Activated CD8-positive, alpha-beta T cell treated with anti-CD3 and anti-CD28 coated beads for 36 hours (primary cell): Measurements from ENCODE around the gene TSPAN5. TPM values are rescaled to one million over a fixed set of nuclear protein-coding genes. Genes with fewer than 3 reads are reported as not detected.
"Not testable (repeated sequence)": the region's sequence is repeated elsewhere in the genome, so short reads cannot be mapped to it uniquely, and the experiment has no call there.

ENCODE experiments used
- ATAC-seq: fragments of 200-7000 bp; cut with Tn5 transposase; one replicate; pipeline ENCODE4 v1.10.0; 2021; ENCODE audit warnings: mild to moderate bottlenecking, moderate library complexity
- CTCF ChIA-PET: fragments of 350-600 bp; sonication (Branson Sonifier 250); formaldehyde crosslinking; loops from one replicate; lab custom pipeline; 2021; ENCODE audit warnings: antibody characterized with exemption; lab: Charles Lee
- POLR2A ChIA-PET: fragments of 350-600 bp; sonication (Branson Sonifier 250); formaldehyde crosslinking; loops from one replicate; lab custom pipeline; 2021; ENCODE audit warnings: antibody characterized with exemption; lab: Charles Lee
- DNase-seq: peaks from one replicate; pipeline ENCODE4 v3.0.0-alpha.2; 2020
- H3K27ac Mint-ChIP-seq: one replicate; pipeline ENCODE4 v1.8.0; 2021; ENCODE audit warnings: mild to moderate bottlenecking, mixed read lengths
- H3K27me3 Mint-ChIP-seq: one replicate; pipeline ENCODE4 v1.8.0; 2021; ENCODE audit warnings: mixed read lengths
- H3K36me3 Mint-ChIP-seq: one replicate; pipeline ENCODE4 v1.8.0; 2021; ENCODE audit warnings: low read depth, mixed read lengths
- H3K4me1 Mint-ChIP-seq: one replicate; pipeline ENCODE4 v1.8.0; 2021; ENCODE audit warnings: low read depth, mixed read lengths
- H3K4me3 Mint-ChIP-seq: one replicate; pipeline ENCODE4 v1.8.0; 2021; ENCODE audit warnings: mild to moderate bottlenecking, moderate library complexity, mixed read lengths
- H3K9me3 Mint-ChIP-seq: one replicate; pipeline ENCODE4 v1.8.0; 2021; ENCODE audit warnings: mixed read lengths
- CTCF ChIP-seq: fragments of 200-600 bp; IDR thresholded peaks from one replicate; pipeline ENCODE4 v1.8.0; 2022; ENCODE audit warnings: antibody characterized with exemption, mild to moderate bottlenecking
- intact Hi-C: fragments of 100-400 bp; cut with micrococcal nuclease; formaldehyde crosslinking; loops from one replicate; pipeline ENCODE4 v1.10.0; 2022
- total RNA-seq, 2 experiments: library from RNA; stranded (reverse); gene quantifications; one replicate each; pipeline ENCODE4 v1.2.3, GENCODE V29; 2021

Gene TSPAN5
- total RNA-seq, 2 experiments from 2014 or later, result 18.5 to 21.9 TPM

GRCh38 chr4:98542011-98542410 is 116.4 kb downstream of the TSPAN5 start:
- no peaks in the 10 kb centered on the region for H3K27me3 Mint-ChIP-seq
- H3K36me3 Mint-ChIP-seq, result no peaks in the 10 kb centered on the region
- no peak for DNase-seq
- TF ChIP-seq CTCF, result no peak
- H3K4me1 Mint-ChIP-seq, result peaks cover 17% of the 10 kb centered on the region
- no peak overlapping the region for H3K27ac Mint-ChIP-seq
- no peak for ATAC-seq
- ChIA-PET CTCF (interaction anchor here (1.2 kb wide), 1 partner anchor 12 kb away, joined by 4 read pairs; no protein-coding TSS in a partner anchor), POLR2A (interaction anchor here (1.1 kb wide), 1 partner anchor 29 kb away, joined by 4 read pairs; no protein-coding TSS in a partner anchor)
- no peaks in the 10 kb centered on the region for H3K9me3 Mint-ChIP-seq
- intact Hi-C loops, result no loop called here
- no peak overlapping the region for H3K4me3 Mint-ChIP-seq

DNA sequence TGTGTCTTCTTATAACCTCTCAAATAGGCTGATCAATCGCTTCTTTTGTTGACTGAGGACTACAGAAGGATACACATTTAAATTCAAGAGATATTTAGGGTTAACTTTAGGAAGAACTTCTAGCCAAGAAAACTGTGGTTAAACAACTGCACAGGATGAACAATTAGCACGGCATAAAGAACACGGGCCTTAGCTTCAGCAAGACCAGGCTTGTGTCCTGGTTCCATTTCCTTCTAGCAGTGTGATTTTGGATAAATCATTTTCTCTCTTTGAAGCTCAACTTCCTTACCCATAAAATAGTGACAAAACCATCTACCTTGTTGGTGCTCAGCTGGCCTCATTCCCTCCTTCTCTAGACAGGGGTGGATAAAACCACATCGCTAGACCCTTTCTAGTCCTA is 117.6 kb downstream of the TSPAN5 start:
- ChIA-PET CTCF (no interaction called here), POLR2A (no interaction called here)
- Mint-ChIP-seq H3K27ac (no peak overlapping the region), H3K36me3 (no peaks in the 10 kb centered on the region), H3K4me1 (peaks cover 17% of the 10 kb centered on the region), H3K27me3 (no peaks in the 10 kb centered on the region), H3K9me3 (no peaks in the 10 kb centered on the region), H3K4me3 (no peak overlapping the region)
- intact Hi-C loops, result no loop called here
- no peak for TF ChIP-seq CTCF
- DNase-seq, result no peak
- no peak for ATAC-seq

- POLR2A ChIA-PET, result interaction anchor here (1.0 kb wide), 1 partner anchor 30 kb away, joined by 3 read pairs; no protein-coding TSS in a partner anchor
- ATAC-seq, result no peak
- Mint-ChIP-seq H3K36me3 (peaks cover 1% of the 10 kb centered on the region), H3K27ac (no peak overlapping the region), H3K4me1 (peaks cover 10% of the 10 kb centered on the region), H3K4me3 (no peak overlapping the region), H3K9me3 (no peaks in the 10 kb centered on the region), H3K27me3 (no peaks in the 10 kb centered on the region)
- intact Hi-C loops, result no loop called here
- TF ChIP-seq CTCF, result no peak
- CTCF ChIA-PET, result no interaction called here
- no peak for DNase-seq
These were observed 118.7 kb downstream of the TSPAN5 start for GRCh38 chr4:98539741-98540140.

- H3K36me3 Mint-ChIP-seq, result peaks cover 1% of the 10 kb centered on the region
- intact Hi-C loops, result no loop called here
- no peaks in the 10 kb centered on the region for H3K9me3 Mint-ChIP-seq
- CTCF ChIA-PET, result no interaction called here
- ATAC-seq (no peak), DNase-seq (no peak)
- no peak overlapping the region for H3K27ac Mint-ChIP-seq
- H3K4me3 Mint-ChIP-seq, result no peak overlapping the region
- H3K27me3 Mint-ChIP-seq, result no peaks in the 10 kb centered on the region
- H3K4me1 Mint-ChIP-seq, result peaks cover 10% of the 10 kb centered on the region
- no peak for TF ChIP-seq CTCF
- POLR2A ChIA-PET, result interaction anchor here (1.0 kb wide), 1 partner anchor 30 kb away, joined by 3 read pairs; no protein-coding TSS in a partner anchor
These were observed 119.1 kb downstream of the TSPAN5 start for GRCh38 chr4:98539299-98539698.

DNA sequence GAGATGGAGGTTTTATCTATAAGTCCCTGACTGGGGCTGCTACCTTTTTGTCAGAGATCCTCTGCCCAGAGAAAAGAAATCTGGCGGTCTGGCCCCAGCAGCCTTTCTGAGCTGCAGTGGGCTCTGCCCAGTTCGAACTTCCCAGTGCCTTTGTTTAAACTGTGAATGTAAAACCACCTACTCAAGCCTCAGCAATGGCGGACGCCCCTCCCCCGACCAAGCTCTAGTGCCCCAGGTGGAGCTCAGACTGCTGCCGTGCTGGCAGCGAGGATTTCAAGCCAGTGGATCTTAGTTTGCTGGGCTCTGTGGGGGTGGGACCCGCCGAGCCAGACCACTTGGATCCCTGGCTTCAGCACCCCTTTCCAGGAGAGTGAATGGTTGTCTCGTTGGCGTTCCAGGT is 121.8 kb downstream of the TSPAN5 start:
- Mint-ChIP-seq H3K36me3 (peaks cover 1% of the 10 kb centered on the region), H3K27ac (no peak overlapping the region), H3K4me1 (peaks cover 16% of the 10 kb centered on the region), H3K4me3 (no peak overlapping the region), H3K9me3 (peaks cover 4% of the 10 kb centered on the region), H3K27me3 (no peaks in the 10 kb centered on the region)
- no peak for TF ChIP-seq CTCF
- intact Hi-C loops, result no loop called here
- no peak for ATAC-seq
- ChIA-PET CTCF (interaction anchor here (1.5 kb wide), 1 partner anchor 69 kb away, joined by 5 read pairs; no protein-coding TSS in a partner anchor), POLR2A (no interaction called here)
- no peak for DNase-seq

DNA sequence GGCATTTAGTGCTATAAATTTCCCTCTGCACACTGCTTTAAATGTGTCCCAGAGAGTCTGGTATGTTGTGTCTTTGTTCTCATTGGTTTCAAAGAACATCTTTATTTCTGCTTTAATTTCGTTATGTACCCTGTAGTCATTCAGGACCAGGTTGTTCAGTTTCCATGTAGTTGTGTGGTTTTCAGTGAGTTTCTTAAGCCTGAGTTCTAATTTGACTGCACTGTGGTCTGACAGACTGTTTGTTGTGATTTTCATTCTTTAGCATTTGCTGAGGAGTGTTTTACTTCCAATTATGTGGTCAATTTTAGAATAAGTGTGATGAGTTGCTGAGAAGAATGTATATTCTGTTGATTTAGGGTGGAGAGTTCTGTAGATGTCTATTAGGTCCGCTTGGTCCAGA is 124.3 kb downstream of the TSPAN5 start:
- H3K9me3 Mint-ChIP-seq, H3K27ac Mint-ChIP-seq, ATAC-seq, CTCF ChIA-PET, H3K27me3 Mint-ChIP-seq, intact Hi-C loops, POLR2A ChIA-PET, H3K36me3 Mint-ChIP-seq, H3K4me3 Mint-ChIP-seq, DNase-seq: not testable (repeated sequence)
- H3K4me1 Mint-ChIP-seq, result peaks cover 28% of the 10 kb centered on the region
